ENCODE measurements around the gene DOP1A. TPM values are rescaled to one million over a fixed set of nuclear protein-coding genes. Genes with fewer than 3 reads are reported as not detected.
A peak's percentile ranks its signal among the peaks of the same experiment; 100 is the strongest.

The DOP1A gene
- total and polyA plus RNA-seq, 2 donors from 2014 or later: 5.1 to 31.6 TPM

DNA sequence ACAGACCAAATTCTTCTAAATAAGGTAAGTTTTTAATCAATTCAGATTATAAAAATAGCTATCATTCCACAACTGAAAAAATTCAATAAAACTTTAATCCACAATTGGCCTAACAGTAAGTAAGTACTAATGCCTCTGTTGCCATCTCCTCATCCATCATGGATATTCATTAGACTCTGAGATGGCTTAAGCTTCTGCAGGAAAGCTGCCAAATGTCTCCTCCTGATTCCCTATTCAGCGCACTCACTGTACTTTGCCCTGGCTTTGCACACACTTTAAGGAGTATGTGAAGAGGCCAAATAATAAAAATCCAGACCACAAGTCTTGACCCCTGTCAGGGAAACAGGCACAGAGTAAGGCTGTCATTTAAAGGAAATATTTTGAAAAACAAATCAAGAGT lies 102.0 kb downstream of the DOP1A start:
- intact Hi-C loops (cut with DNase I): no loop called here
- H3K9me3 ChIP-seq (ENCODE audit: control insufficient read depth in 2 of 3, insufficient read depth in 1 of 3, low read length in 3 of 3): no peaks in the 10 kb centered on the region
- TF ChIP-seq, protein P1, sequence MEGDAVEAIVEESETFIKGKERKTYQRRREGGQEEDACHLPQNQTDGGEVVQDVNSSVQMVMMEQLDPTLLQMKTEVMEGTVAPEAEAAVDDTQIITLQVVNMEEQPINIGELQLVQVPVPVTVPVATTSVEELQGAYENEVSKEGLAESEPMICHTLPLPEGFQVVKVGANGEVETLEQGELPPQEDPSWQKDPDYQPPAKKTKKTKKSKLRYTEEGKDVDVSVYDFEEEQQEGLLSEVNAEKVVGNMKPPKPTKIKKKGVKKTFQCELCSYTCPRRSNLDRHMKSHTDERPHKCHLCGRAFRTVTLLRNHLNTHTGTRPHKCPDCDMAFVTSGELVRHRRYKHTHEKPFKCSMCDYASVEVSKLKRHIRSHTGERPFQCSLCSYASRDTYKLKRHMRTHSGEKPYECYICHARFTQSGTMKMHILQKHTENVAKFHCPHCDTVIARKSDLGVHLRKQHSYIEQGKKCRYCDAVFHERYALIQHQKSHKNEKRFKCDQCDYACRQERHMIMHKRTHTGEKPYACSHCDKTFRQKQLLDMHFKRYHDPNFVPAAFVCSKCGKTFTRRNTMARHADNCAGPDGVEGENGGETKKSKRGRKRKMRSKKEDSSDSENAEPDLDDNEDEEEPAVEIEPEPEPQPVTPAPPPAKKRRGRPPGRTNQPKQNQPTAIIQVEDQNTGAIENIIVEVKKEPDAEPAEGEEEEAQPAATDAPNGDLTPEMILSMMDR (IDR thresholded peaks at IDR 0.05; ENCODE audit: borderline replicate concordance, extremely low read depth, insufficient read depth): no peak
- no peak overlapping the region for H3K27ac ChIP-seq (ENCODE audit: low read depth in 2 of 2, low read length in 2 of 2)
- DNase-seq (peak in 1 of 5 donors; percentile 2), FAIRE-seq (peak; percentile 23)
- H3K4me1 ChIP-seq (ENCODE audit: control insufficient read depth in 2 of 3, insufficient read depth in 2 of 3, low read depth in 1 of 3, low read length in 3 of 3): no peaks in the 10 kb centered on the region
- no peak overlapping the region for H3K9ac ChIP-seq (ENCODE audit: low read length in 3 of 3)
- peaks cover 16 to 56% (median 38%) of the 10 kb centered on the region in 3 donors for H3K36me3 ChIP-seq (ENCODE audit: control insufficient read depth in 2 of 3, insufficient read depth in 3 of 3, low read length in 3 of 3)
- no peak overlapping the region for H3K4me3 ChIP-seq (ENCODE audit: low read length in 3 of 3)
- no peaks in the 10 kb centered on the region for H3K27me3 ChIP-seq (ENCODE audit: control insufficient read depth, insufficient read depth, low read length)

DNA sequence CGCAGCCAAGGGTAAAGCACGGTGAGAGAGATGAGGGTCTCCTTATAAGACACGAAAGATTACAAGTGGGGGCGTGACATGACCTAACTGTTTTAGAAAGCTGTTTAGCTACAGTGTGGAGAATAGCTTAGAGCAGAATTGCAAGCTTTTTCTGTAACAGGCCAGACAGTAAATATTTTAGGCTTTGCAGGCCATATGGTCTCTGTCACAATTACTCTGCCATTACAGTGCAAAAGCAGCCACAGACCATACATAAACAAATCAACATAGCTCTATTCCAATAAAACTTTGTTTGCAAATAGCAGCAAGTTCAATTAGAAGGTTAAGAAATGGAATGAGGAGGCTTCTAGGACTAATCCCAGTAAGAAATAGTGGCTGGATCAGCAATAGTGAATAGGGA lies 108.8 kb downstream of the DOP1A start:
- no peak overlapping the region for H3K27ac ChIP-seq (ENCODE audit: low read depth in 2 of 2, low read length in 2 of 2)
- H3K9me3 ChIP-seq (ENCODE audit: control insufficient read depth in 2 of 3, insufficient read depth in 1 of 3, low read length in 3 of 3): no peaks in the 10 kb centered on the region
- FAIRE-seq: no peak

DNA sequence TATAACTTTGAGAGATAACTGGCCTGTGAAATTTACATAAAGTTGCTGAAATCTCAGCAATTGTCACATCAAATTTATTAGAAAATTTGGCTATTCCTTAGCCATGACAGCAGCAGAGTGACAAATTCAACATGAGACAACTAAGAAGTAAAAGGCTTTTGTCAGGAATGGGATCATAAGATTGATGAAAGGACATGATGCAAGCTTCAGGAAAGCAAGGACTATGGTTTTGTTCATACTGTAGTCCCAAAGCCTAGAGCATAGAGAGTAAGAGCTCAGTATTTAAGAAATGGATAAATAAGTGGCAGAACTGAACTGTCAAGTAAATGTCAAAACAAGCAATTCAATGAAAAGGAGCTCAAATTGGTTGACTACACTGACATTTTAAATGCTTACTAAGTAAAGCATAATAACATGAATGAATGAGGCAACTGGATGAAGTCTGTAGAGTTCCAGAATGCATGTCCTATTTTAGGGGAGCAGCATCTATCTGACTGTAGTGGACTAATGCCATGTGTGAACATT lies 113.0 kb downstream of the DOP1A start:
- intact Hi-C loops (cut with DNase I): no loop called here
- H3K36me3 ChIP-seq (ENCODE audit: control insufficient read depth in 2 of 3, insufficient read depth in 3 of 3, low read length in 3 of 3): peaks cover 0 to 30% (median 17%) of the 10 kb centered on the region in 3 donors
- no peaks in the 10 kb centered on the region for H3K27me3 ChIP-seq (ENCODE audit: control insufficient read depth, insufficient read depth, low read length)
- no peak for DNase-seq
- no peak for FAIRE-seq
- H3K9ac ChIP-seq (ENCODE audit: low read length in 3 of 3): no peak overlapping the region
- H3K4me3 ChIP-seq (ENCODE audit: low read length in 3 of 3): no peak overlapping the region
- no peak overlapping the region for H3K27ac ChIP-seq (ENCODE audit: low read depth in 2 of 2, low read length in 2 of 2)
- TF ChIP-seq, protein P1 (IDR thresholded peaks at IDR 0.05; ENCODE audit: borderline replicate concordance, extremely low read depth, insufficient read depth): no peak
- H3K4me1 ChIP-seq (ENCODE audit: control insufficient read depth in 2 of 3, insufficient read depth in 2 of 3, low read depth in 1 of 3, low read length in 3 of 3): no peaks in the 10 kb centered on the region
- H3K9me3 ChIP-seq (ENCODE audit: control insufficient read depth in 2 of 3, insufficient read depth in 1 of 3, low read length in 3 of 3): no peaks in the 10 kb centered on the region

More for the DNA sequence above, 108.8 kb downstream of the DOP1A start:
- DNase-seq: peak in 3 of 5 donors; percentile 20 to 72 (median 47)
- H3K4me1 ChIP-seq (ENCODE audit: control insufficient read depth in 2 of 3, insufficient read depth in 2 of 3, low read depth in 1 of 3, low read length in 3 of 3): no peaks in the 10 kb centered on the region
- no peak overlapping the region for H3K9ac ChIP-seq (ENCODE audit: low read length in 3 of 3)
- H3K27me3 ChIP-seq (ENCODE audit: control insufficient read depth, insufficient read depth, low read length): no peaks in the 10 kb centered on the region
- peaks cover 14 to 42% (median 21%) of the 10 kb centered on the region in 3 donors for H3K36me3 ChIP-seq (ENCODE audit: control insufficient read depth in 2 of 3, insufficient read depth in 3 of 3, low read length in 3 of 3)
- TF ChIP-seq, protein P1 (IDR thresholded peaks at IDR 0.05; ENCODE audit: borderline replicate concordance, extremely low read depth, insufficient read depth): no peak
- intact Hi-C loops (cut with DNase I): no loop called here
- no peak overlapping the region for H3K4me3 ChIP-seq (ENCODE audit: low read length in 3 of 3)

DNA sequence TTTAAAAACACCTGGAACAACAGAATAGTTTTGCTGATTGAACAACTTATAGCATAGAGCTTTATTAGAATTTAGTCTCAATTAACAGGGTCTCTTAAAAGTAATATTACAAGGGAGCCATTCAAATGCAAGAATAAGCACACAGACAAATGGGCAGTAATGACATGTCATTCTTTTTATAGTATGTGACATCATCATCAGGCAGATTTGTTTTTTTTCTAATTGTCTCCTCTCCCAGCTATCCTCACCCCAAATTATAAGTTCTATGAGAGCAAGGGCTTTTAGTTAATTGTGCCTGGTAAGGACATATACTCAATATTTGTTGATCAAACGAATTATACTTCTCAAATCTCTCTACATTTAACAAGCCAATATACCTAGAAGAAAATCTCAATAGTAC lies 114.6 kb downstream of the DOP1A start:
- no peak overlapping the region for H3K27ac ChIP-seq (ENCODE audit: low read depth in 2 of 2, low read length in 2 of 2)
- no peaks in the 10 kb centered on the region for H3K27me3 ChIP-seq (ENCODE audit: control insufficient read depth, insufficient read depth, low read length)
- H3K36me3 ChIP-seq (ENCODE audit: control insufficient read depth in 2 of 3, insufficient read depth in 3 of 3, low read length in 3 of 3): peaks cover 2 to 33% (median 19%) of the 10 kb centered on the region in 3 donors
- no peak overlapping the region for H3K4me3 ChIP-seq (ENCODE audit: low read length in 3 of 3)
- no peak for DNase-seq
- TF ChIP-seq, protein P1 (IDR thresholded peaks at IDR 0.05; ENCODE audit: borderline replicate concordance, extremely low read depth, insufficient read depth): no peak
- intact Hi-C loops (cut with DNase I): no loop called here
- no peaks in the 10 kb centered on the region for H3K9me3 ChIP-seq (ENCODE audit: control insufficient read depth in 2 of 3, insufficient read depth in 1 of 3, low read length in 3 of 3)
- no peaks in the 10 kb centered on the region for H3K4me1 ChIP-seq (ENCODE audit: control insufficient read depth in 2 of 3, insufficient read depth in 2 of 3, low read depth in 1 of 3, low read length in 3 of 3)
- peak; percentile 66 for FAIRE-seq
- no peak overlapping the region for H3K9ac ChIP-seq (ENCODE audit: low read length in 3 of 3)
